C4-2B (cell line): ENCODE data around the gene MID2.
"Not testable (repeated sequence)": the region's sequence is repeated elsewhere in the genome, so short reads cannot be mapped to it uniquely, and the experiment has no call there.

ENCODE experiments used
- H3K27ac ChIP-seq: fragments of 450-650 bp; 2 replicates; pipeline ENCODE4 v1.5.1; 2017
- ZFX ChIP-seq: fragments of 450-650 bp; IDR thresholded peaks from 2 replicates; pipeline ENCODE4 v1.6.1; 2017
- TF ChIP-seq, protein P1 (sequence below): fragments of 450-650 bp; conservative IDR thresholded peaks from 2 replicates; pipeline ENCODE4 v1.5.1; 2017; ENCODE audit warnings: mild to moderate bottlenecking

The MID2 gene

DNA sequence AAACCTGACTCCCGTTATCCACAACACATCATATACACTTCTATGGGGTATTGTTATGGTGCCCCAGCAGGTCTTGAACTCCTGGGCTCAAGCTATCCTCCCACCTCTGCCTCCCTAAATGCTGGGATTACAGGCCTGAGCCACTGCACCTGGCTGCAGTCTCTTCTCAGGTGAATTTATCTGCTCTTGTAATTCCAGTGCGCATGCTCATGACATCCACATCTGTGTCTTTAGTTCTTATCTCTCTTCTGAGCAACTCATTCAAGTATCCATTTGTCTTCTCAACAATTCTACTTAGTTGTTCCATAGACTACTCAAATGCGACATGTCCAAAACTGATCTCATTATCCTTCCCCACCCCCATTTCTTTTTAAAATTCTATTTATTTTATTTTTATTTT is 20.5 kb upstream of the MID2 start:
- TF ChIP-seq ZFX: no peak
- TF ChIP-seq, protein P1, sequence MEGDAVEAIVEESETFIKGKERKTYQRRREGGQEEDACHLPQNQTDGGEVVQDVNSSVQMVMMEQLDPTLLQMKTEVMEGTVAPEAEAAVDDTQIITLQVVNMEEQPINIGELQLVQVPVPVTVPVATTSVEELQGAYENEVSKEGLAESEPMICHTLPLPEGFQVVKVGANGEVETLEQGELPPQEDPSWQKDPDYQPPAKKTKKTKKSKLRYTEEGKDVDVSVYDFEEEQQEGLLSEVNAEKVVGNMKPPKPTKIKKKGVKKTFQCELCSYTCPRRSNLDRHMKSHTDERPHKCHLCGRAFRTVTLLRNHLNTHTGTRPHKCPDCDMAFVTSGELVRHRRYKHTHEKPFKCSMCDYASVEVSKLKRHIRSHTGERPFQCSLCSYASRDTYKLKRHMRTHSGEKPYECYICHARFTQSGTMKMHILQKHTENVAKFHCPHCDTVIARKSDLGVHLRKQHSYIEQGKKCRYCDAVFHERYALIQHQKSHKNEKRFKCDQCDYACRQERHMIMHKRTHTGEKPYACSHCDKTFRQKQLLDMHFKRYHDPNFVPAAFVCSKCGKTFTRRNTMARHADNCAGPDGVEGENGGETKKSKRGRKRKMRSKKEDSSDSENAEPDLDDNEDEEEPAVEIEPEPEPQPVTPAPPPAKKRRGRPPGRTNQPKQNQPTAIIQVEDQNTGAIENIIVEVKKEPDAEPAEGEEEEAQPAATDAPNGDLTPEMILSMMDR: no peak
- no peak overlapping the region for H3K27ac ChIP-seq

DNA sequence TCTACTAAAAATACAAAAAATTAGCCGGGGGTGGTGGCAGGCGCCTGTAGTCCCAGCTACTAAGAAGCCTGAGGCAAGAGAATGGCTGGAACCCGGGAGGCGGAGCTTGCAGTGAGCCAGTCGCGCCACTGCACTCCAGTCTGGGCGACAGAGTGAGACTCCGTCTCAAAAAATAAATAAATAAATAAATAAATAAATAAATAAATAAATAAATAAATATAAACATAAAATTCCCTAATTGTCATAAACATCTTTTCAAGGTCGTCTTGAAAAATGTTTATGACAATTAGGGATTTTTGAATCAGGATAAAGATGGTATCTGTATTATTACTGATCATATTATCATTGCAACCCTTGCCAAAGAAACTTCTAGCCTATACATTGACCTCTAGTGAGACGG is 15.6 kb upstream of the MID2 start:
- H3K27ac ChIP-seq: not testable (repeated sequence)

DNA sequence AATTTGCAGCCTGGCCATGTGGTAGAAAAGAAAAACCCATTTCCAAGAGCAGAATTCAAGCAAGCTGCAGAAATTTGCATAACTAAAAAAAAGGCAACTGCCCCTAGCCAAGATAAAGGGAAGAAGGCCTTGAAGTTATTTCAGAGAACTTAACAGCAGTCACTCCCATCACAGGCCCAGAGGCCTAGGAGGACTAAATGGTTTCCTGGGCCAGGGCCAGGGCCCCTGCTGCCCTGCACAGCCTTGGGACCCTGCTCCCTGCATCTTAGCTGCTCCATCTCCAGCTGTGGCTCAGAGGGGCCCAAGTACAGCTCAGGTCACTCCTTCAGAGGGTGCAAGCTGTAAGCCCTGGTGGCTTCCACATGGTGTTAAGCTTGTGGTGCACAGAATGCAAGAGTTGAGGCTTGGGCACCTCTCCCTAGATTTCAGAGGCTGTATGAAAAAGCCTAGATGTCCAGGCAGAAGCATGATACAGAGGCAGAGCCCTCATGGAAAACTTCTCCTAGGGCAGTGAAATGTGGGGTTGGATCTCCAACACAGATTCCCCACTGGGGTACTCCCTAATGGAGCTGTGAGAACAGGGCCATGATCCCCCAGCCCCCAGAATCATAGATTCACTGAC is 6.7 kb upstream of the MID2 start:
- no peak for TF ChIP-seq ZFX
- TF ChIP-seq, protein P1: no peak
- no peak overlapping the region for H3K27ac ChIP-seq

DNA sequence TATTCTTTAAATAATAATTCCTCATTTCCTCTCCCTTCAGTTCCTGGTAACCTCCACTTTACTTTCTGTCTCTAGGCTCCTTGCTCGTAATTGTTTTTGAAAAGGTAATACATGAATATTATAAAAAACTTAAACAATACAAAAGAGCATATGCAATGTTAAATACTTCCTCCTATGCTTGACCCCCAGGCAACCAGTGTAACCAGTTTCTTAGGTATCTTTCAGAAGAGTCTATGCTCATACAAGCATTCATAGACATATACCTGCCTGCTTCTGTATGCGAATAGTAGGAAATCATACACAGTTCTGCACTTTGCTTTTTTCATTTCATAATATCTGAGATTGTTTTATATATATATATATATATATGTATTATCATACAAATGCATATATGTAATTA is 2.6 kb upstream of the MID2 start:
- no peak overlapping the region for H3K27ac ChIP-seq
- TF ChIP-seq, protein P1: no peak

DNA sequence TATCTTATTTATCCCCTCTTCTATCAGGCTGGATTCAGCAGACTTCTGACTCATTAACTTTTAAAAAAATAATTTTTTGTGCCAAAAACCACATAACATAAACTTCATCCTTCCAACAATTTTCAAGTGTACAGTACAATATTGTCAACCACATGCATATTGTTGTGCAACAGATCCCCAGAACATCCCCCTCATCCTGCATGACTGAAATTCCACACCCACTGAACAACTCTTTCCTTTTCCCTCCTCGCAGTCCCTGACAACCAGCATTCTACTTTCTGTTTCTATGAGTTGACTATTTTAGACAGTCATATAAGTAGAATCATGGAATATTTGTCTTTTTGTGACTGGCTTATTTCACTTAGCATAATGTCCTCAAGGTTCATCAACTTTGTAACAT is 2.2 kb upstream of the MID2 start:
- no peak overlapping the region for H3K27ac ChIP-seq
- TF ChIP-seq, protein P1: no peak
- TF ChIP-seq ZFX: no peak

DNA sequence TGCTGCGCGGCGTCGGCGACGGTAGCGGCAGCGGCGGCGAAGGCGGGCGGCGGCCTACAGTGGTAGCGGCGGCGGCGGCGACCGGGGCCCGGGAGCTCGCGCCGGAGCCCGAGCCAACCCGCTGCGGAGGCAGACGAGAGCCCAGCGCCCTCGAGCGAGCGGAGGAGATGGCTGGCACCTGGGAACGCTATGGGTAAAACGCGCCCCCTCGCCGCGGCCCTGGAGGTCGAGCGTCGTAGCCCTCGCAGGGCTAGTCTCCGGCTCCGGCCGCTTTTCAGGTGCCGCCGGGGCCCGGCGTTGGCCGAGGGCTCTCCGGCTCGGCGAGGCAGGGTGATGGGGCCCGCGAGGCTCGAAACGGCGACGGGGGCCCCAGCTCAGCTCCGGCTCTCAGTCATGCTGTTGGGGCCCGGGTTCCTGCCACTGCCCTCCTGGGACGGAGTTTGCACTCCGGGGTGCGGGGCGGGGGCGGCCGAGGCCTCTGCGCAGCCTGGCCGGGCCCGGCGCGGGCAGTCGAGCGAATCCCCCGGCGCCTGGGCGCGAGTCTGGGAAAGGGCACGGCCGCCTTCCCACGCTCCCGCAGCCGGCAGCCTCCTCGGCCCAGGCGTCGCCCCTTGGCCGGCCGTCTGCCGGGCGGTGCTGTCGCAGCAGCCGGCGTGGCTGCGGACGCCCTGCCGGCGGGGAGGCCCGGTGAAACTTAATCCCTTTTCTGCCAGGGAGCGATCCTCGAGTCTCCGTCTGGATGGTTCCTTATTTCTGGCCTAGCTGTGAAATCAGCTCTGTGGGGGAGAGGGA is 768 bp downstream of the MID2 start:
- H3K27ac ChIP-seq: peak overlapping the region; percentile 94
- TF ChIP-seq ZFX: peak; percentile 90
- TF ChIP-seq, protein P1: peak; percentile 15

DNA sequence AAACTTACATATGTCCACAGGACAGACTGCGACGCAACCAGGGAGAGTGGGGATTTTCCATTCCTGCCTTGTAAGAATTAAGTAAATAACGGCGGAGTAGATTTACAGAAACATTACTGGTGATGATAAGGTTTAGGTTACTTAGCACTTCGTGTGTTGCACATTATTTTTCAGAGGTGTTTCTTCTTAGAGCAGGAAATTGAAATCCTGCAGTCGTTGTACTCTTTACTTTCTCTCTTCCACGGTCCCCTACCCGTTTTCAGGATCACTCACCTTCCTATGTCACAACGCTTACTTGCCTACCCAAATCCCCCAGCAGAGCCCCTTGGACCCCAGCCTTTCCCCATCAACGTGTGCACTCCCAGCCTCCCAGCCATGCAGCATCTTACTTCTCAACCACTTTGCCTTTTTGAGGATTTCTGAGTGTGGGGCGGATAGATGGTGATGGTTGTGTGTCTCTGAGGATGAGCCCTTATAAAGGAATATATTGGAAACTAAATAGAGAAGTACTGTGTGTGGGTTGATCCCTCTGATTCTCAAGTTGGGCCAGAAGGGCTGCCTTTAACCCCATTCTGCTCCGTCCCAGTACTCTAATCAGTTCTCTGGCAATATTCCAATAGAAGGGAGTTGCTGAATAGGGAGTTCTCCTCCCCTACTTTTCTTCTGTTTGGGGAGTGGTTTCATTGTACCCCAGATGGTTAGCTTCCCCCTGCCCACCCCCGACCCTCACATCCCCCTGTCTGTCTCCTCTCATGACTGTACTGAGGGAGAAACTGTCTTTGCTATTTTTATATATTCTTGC is 1.6 kb downstream of the MID2 start:
- H3K27ac ChIP-seq: peak overlapping the region; percentile 94
- TF ChIP-seq ZFX: no peak
- TF ChIP-seq, protein P1: no peak
